Measurements from ENCODE around the gene UMODL1. TPM values are rescaled to one million over a fixed set of nuclear protein-coding genes. Genes with fewer than 3 reads are reported as not detected.

The UMODL1 gene
- total and polyA plus RNA-seq, 9 donors, result 0.03 to 0.20 (median 0.04) TPM; not detected in 6

- H3K36me3 ChIP-seq (ENCODE audit: control insufficient read depth, insufficient read depth, low read length), result no peaks in the 10 kb centered on the region
- H3K27me3 ChIP-seq (ENCODE audit: control insufficient read depth, insufficient read depth, low read length), result peaks cover 17% of the 10 kb centered on the region
- WGBS (ENCODE audit: insufficient coverage), result 73% methylated on average over 31 of the region's 36 CpGs
- H3K4me1 ChIP-seq (ENCODE audit: control insufficient read depth, insufficient read depth, low read length), result peaks cover 3% of the 10 kb centered on the region
- no peak overlapping the region for H3K27ac ChIP-seq (ENCODE audit: low read length)
- H3K9me3 ChIP-seq (replicated peaks; ENCODE audit: control insufficient read depth, low read depth, low read length), result no peaks in the 10 kb centered on the region
- no peak overlapping the region for H3K4me3 ChIP-seq (ENCODE audit: low read length)
- no peak for DNase-seq
Observed at GRCh38 chr21:42127164-42128150, 56.3 kb downstream of the UMODL1 start.

GRCh38 chr21:42129300-42130266 lies 58.5 kb downstream of the UMODL1 start:
- peaks cover 17% of the 10 kb centered on the region for H3K27me3 ChIP-seq (ENCODE audit: control insufficient read depth, insufficient read depth, low read length)

GRCh38 chr21:42130441-42130840 lies 59.3 kb downstream of the UMODL1 start:
- peaks cover 3% of the 10 kb centered on the region for H3K4me1 ChIP-seq (ENCODE audit: control insufficient read depth, insufficient read depth, low read length)
- 50% methylated on average over 2 of the region's 6 CpGs for WGBS (ENCODE audit: insufficient coverage)

More at GRCh38 chr21:42129300-42130266, 58.5 kb downstream of the UMODL1 start:
- Histone ChIP-seq H3K27ac (ENCODE audit: low read length) (no peak overlapping the region), H3K4me1 (ENCODE audit: control insufficient read depth, insufficient read depth, low read length) (peaks cover 3% of the 10 kb centered on the region), H3K36me3 (ENCODE audit: control insufficient read depth, insufficient read depth, low read length) (no peaks in the 10 kb centered on the region), H3K9me3 (replicated peaks; ENCODE audit: control insufficient read depth, low read depth, low read length) (no peaks in the 10 kb centered on the region), H3K4me3 (ENCODE audit: low read length) (no peak overlapping the region)
- DNase-seq, result no peak
- WGBS (ENCODE audit: insufficient coverage), result 78% methylated on average over 4 of the region's 11 CpGs

DNA sequence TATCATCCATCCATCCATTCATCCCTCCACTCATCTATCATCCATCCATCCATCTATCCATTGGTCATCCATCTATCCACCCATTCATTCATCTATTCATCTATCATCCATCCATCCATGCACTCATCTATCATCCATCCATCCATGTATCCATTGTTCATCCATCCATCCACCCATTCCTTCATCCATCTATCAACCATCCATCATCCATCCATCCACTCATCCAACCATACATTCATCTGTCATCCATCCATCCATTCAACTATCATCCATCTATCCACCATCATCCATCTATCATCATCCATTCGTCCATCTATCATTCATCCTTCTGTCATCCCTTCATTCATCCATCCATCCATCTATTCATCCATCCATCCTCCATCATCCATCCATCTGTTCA lies 61.1 kb downstream of the UMODL1 start:
- no peak overlapping the region for H3K4me3 ChIP-seq (ENCODE audit: low read length)
- 90% methylated on average over 1 of the region's 1 CpG for WGBS (ENCODE audit: insufficient coverage)
- H3K4me1 ChIP-seq (ENCODE audit: control insufficient read depth, insufficient read depth, low read length), result no peaks in the 10 kb centered on the region
- H3K27me3 ChIP-seq (ENCODE audit: control insufficient read depth, insufficient read depth, low read length), result peaks cover 6% of the 10 kb centered on the region
- no peak for DNase-seq
- no peaks in the 10 kb centered on the region for H3K36me3 ChIP-seq (ENCODE audit: control insufficient read depth, insufficient read depth, low read length)
- H3K9me3 ChIP-seq (replicated peaks; ENCODE audit: control insufficient read depth, low read depth, low read length), result no peaks in the 10 kb centered on the region
- H3K27ac ChIP-seq (ENCODE audit: low read length), result no peak overlapping the region

More at GRCh38 chr21:42130441-42130840, 59.3 kb downstream of the UMODL1 start:
- H3K9me3 ChIP-seq (replicated peaks; ENCODE audit: control insufficient read depth, low read depth, low read length), result no peaks in the 10 kb centered on the region
- peaks cover 17% of the 10 kb centered on the region for H3K27me3 ChIP-seq (ENCODE audit: control insufficient read depth, insufficient read depth, low read length)
- no peak overlapping the region for H3K4me3 ChIP-seq (ENCODE audit: low read length)
- no peak overlapping the region for H3K27ac ChIP-seq (ENCODE audit: low read length)
- no peak for DNase-seq
- no peaks in the 10 kb centered on the region for H3K36me3 ChIP-seq (ENCODE audit: control insufficient read depth, insufficient read depth, low read length)

GRCh38 chr21:42133131-42133530 lies 62.0 kb downstream of the UMODL1 start:
- Histone ChIP-seq H3K36me3 (ENCODE audit: control insufficient read depth, insufficient read depth, low read length) (no peaks in the 10 kb centered on the region), H3K9me3 (replicated peaks; ENCODE audit: control insufficient read depth, low read depth, low read length) (no peaks in the 10 kb centered on the region), H3K27me3 (ENCODE audit: control insufficient read depth, insufficient read depth, low read length) (peaks cover 4% of the 10 kb centered on the region), H3K4me1 (ENCODE audit: control insufficient read depth, insufficient read depth, low read length) (no peaks in the 10 kb centered on the region), H3K27ac (ENCODE audit: low read length) (no peak overlapping the region), H3K4me3 (ENCODE audit: low read length) (no peak overlapping the region)
- DNase-seq, result no peak
- 75% methylated on average over 8 of the region's 8 CpGs for WGBS (ENCODE audit: insufficient coverage)

DNA sequence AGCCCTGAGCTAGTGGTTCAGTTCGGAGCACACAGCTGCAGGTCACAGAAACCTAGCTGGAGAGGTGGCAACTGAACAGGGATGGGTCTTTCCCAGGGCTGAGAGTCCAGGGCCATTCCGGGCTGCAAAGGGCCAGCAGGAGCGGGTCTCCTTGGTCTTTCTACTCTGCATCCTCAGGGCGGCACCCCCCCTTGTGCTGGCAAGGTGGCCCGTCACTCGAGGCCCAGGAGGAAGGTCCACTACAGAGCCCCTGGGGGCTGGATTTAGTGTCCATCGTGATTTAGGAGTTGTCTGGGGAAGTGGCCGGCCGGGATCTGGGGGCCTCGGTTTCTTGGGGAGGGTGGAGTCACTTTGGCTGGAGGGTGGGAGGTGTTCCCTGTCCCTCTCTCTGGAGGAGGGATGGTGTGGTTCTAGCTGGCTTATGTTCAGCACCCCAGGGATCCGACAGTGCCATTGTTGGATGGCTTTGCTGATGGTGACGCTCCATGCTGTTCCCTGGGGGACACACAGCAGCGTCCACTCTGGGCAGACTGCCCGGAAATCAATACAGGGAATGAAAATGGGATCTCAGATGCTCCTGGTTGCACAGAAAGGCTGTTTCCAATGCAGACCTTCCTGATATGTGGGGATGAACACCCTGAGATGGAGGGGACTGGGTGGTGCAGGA lies 64.4 kb downstream of the UMODL1 start:
- DNase-seq, result peak; percentile 36
- Histone ChIP-seq H3K36me3 (ENCODE audit: control insufficient read depth, insufficient read depth, low read length) (no peaks in the 10 kb centered on the region), H3K27me3 (ENCODE audit: control insufficient read depth, insufficient read depth, low read length) (no peaks in the 10 kb centered on the region), H3K4me3 (ENCODE audit: low read length) (no peak overlapping the region), H3K9me3 (replicated peaks; ENCODE audit: control insufficient read depth, low read depth, low read length) (no peaks in the 10 kb centered on the region), H3K27ac (ENCODE audit: low read length) (no peak overlapping the region), H3K4me1 (ENCODE audit: control insufficient read depth, insufficient read depth, low read length) (no peaks in the 10 kb centered on the region)
- WGBS (ENCODE audit: insufficient coverage), result 49% methylated on average over 13 of the region's 14 CpGs

DNA sequence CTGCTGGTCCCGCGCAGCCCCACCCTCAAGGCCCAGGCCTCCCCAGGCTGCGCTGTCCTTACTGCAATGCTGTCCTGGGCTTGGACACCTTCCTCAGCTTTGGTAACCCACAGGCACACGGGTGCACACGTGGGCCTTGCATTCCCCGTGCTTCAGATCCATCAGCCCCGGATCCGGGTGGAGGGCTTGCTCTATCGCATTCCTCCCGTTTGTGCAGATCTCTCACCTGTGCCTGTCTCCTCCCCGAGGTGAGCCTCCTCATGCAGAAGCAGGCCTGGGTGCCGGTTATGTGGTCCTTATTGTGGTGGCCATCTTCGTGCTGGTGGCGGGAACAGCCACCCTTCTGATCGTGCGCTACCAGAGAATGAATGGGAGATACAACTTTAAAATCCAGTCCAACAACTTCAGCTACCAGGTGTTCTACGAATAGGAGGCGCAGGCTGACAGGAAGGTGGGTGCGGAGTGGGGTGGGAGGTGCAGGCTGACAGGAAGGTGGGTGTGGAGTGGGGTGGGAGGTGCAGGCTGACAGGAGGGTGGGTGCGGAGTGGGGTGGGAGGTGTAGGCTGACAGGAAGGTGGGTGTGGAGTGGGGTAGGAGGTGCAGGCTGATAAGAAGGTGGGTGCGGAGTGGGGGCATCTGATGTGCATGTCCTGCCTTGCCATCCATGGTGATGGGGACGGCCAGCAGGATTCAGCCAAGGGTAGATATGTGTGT lies 66.2 kb downstream of the UMODL1 start:
- H3K27ac ChIP-seq (ENCODE audit: low read length), result no peak overlapping the region
- no peaks in the 10 kb centered on the region for H3K36me3 ChIP-seq (ENCODE audit: control insufficient read depth, insufficient read depth, low read length)
- WGBS (ENCODE audit: insufficient coverage), result 85% methylated on average over 15 of the region's 22 CpGs
- DNase-seq, result no peak
- H3K4me3 ChIP-seq (ENCODE audit: low read length), result no peak overlapping the region
- no peaks in the 10 kb centered on the region for H3K9me3 ChIP-seq (replicated peaks; ENCODE audit: control insufficient read depth, low read depth, low read length)
- H3K4me1 ChIP-seq (ENCODE audit: control insufficient read depth, insufficient read depth, low read length), result no peaks in the 10 kb centered on the region
- H3K27me3 ChIP-seq (ENCODE audit: control insufficient read depth, insufficient read depth, low read length), result no peaks in the 10 kb centered on the region

- Histone ChIP-seq H3K4me3 (ENCODE audit: low read length) (no peak overlapping the region), H3K4me1 (ENCODE audit: control insufficient read depth, insufficient read depth, low read length) (no peaks in the 10 kb centered on the region), H3K9me3 (replicated peaks; ENCODE audit: control insufficient read depth, low read depth, low read length) (no peaks in the 10 kb centered on the region), H3K27me3 (ENCODE audit: control insufficient read depth, insufficient read depth, low read length) (no peaks in the 10 kb centered on the region), H3K27ac (ENCODE audit: low read length) (no peak overlapping the region), H3K36me3 (ENCODE audit: control insufficient read depth, insufficient read depth, low read length) (no peaks in the 10 kb centered on the region)
- no peak for DNase-seq
- WGBS (ENCODE audit: insufficient coverage), result 65% methylated on average over 4 of the region's 11 CpGs
Observed at GRCh38 chr21:42140196-42140934, 69.2 kb downstream of the UMODL1 start.

- no peak for DNase-seq
- Histone ChIP-seq H3K27ac (ENCODE audit: low read length) (no peak overlapping the region), H3K36me3 (ENCODE audit: control insufficient read depth, insufficient read depth, low read length) (no peaks in the 10 kb centered on the region), H3K4me1 (ENCODE audit: control insufficient read depth, insufficient read depth, low read length) (peaks cover 4% of the 10 kb centered on the region), H3K9me3 (replicated peaks; ENCODE audit: control insufficient read depth, low read depth, low read length) (no peaks in the 10 kb centered on the region), H3K27me3 (ENCODE audit: control insufficient read depth, insufficient read depth, low read length) (no peaks in the 10 kb centered on the region), H3K4me3 (ENCODE audit: low read length) (no peak overlapping the region)
- WGBS (ENCODE audit: insufficient coverage), result 62% methylated on average over 5 of the region's 8 CpGs
Observed at GRCh38 chr21:42141643-42142042, 70.5 kb downstream of the UMODL1 start.

Data from muscle of leg (tissue), 11 donors.